Measurements from ENCODE around the gene PNCK. TPM values are rescaled to one million over a fixed set of nuclear protein-coding genes. Genes with fewer than 3 reads are reported as not detected.

PNCK gene
- total and polyA plus RNA-seq, 2 of the 13 experiments (the other 11 are each of a cell fraction or from before 2014, with no cell fraction given), result 33.1 TPM; not detected in 1

DNA sequence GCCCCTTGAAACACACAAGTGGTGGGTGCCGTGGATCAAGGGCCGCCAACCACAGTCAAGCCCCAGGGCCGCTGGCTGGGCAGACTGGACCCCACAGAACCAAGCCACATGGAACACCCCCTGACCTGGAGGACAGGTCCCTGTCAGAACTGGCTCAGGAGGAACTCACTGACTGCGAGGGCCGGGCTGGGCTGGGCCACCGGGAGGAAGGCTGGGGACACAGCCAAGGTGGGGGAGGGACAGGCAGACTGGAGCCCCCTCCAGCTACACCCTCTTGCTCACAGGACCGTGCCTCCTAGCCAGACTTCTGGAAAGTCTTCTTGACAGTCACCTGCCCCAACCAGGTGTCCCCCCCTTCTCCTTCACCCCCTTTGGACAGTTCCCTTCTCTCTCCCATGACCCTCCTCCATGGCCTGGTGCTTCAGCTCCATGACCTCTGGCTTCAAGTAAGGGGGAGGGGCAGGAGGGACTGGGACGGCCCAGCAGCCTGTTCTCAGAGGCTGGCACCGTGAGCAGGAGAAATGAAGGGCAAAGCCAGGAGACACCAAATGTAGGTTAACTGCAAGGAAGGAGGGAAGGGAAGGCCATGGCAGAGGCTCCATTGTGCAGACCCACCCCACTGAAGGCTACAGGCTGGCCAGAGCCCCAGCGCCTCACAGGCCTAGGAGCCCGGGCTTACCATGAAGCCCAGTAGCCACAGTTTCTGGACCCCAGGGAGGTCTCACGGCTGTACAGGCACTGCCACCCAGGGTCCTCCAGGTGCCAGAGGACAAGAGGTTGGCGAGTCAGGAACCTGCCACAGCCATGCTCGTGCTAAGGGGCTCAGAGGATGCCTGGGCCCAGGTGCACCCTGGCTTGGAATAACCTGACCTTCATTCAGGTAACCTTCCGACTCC lies 49.2 kb downstream of the PNCK start (continued):
- TF ChIP-seq ZNF772 (CRISPR knock-in tag; IDR thresholded peaks at IDR 0.05) (0 out of 2 replicates have a peak, but pooled peaks have one; percentile 41), ZBTB3 (CRISPR knock-in tag; IDR thresholded peaks at IDR 0.05; ENCODE audit: borderline replicate concordance, low read depth) (no peak), ZNF788 (CRISPR knock-in tag; IDR thresholded peaks at IDR 0.05; ENCODE audit: borderline replicate concordance) (0 out of 2 replicates have a peak, but pooled peaks have one; percentile 31), BRD4 (CRISPR knock-in tag; IDR thresholded peaks at IDR 0.05) (peak; percentile 38; the same call in 1 of the 2 replicates), THAP11 (CRISPR knock-in tag; IDR thresholded peaks at IDR 0.05) (0 out of 2 replicates have a peak, but pooled peaks have one; percentile 6), REPIN1 (CRISPR knock-in tag; IDR thresholded peaks at IDR 0.05; ENCODE audit: borderline replicate concordance, low read depth) (no peak), GABPB1 (CRISPR knock-in tag; IDR thresholded peaks at IDR 0.05) (peak; percentile 26), EED (CRISPR knock-in tag; IDR thresholded peaks at IDR 0.05) (0 out of 2 replicates have a peak, but pooled peaks have one; percentile 3), SALL2 (CRISPR knock-in tag; IDR thresholded peaks at IDR 0.05) (0 out of 2 replicates have a peak, but pooled peaks have one; percentile 32), ZNF331 (CRISPR knock-in tag; IDR thresholded peaks at IDR 0.05) (0 out of 2 replicates have a peak, but pooled peaks have one; percentile 34), JDP2 (CRISPR knock-in tag; IDR thresholded peaks at IDR 0.05; ENCODE audit: borderline replicate concordance) (no peak), PRPF4 (IDR thresholded peaks at IDR 0.05; ENCODE audit: low read depth, low read length, poor library complexity, severe bottlenecking) (no peak), PHF5A (CRISPR knock-in tag; IDR thresholded peaks at IDR 0.05; ENCODE audit: low read depth, unreplicated experiment) (no peak)
- TF ChIP-seq, protein P1, sequence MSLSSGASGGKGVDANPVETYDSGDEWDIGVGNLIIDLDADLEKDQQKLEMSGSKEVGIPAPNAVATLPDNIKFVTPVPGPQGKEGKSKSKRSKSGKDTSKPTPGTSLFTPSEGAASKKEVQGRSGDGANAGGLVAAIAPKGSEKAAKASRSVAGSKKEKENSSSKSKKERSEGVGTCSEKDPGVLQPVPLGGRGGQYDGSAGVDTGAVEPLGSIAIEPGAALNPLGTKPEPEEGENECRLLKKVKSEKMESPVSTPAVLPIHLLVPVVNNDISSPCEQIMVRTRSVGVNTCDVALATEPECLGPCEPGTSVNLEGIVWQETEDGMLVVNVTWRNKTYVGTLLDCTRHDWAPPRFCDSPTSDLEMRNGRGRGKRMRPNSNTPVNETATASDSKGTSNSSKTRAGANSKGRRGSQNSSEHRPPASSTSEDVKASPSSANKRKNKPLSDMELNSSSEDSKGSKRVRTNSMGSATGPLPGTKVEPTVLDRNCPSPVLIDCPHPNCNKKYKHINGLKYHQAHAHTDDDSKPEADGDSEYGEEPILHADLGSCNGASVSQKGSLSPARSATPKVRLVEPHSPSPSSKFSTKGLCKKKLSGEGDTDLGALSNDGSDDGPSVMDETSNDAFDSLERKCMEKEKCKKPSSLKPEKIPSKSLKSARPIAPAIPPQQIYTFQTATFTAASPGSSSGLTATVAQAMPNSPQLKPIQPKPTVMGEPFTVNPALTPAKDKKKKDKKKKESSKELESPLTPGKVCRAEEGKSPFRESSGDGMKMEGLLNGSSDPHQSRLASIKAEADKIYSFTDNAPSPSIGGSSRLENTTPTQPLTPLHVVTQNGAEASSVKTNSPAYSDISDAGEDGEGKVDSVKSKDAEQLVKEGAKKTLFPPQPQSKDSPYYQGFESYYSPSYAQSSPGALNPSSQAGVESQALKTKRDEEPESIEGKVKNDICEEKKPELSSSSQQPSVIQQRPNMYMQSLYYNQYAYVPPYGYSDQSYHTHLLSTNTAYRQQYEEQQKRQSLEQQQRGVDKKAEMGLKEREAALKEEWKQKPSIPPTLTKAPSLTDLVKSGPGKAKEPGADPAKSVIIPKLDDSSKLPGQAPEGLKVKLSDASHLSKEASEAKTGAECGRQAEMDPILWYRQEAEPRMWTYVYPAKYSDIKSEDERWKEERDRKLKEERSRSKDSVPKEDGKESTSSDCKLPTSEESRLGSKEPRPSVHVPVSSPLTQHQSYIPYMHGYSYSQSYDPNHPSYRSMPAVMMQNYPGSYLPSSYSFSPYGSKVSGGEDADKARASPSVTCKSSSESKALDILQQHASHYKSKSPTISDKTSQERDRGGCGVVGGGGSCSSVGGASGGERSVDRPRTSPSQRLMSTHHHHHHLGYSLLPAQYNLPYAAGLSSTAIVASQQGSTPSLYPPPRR (CRISPR knock-in tag; IDR thresholded peaks at IDR 0.05; ENCODE audit: borderline replicate concordance), result peak; percentile 43; the same call in 1 of the 2 replicates
- TF ChIP-seq, protein P2, sequence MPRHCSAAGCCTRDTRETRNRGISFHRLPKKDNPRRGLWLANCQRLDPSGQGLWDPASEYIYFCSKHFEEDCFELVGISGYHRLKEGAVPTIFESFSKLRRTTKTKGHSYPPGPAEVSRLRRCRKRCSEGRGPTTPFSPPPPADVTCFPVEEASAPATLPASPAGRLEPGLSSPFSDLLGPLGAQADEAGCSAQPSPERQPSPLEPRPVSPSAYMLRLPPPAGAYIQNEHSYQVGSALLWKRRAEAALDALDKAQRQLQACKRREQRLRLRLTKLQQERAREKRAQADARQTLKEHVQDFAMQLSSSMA (CRISPR knock-in tag; IDR thresholded peaks at IDR 0.05), result no peak
- TF ChIP-seq, protein P3, sequence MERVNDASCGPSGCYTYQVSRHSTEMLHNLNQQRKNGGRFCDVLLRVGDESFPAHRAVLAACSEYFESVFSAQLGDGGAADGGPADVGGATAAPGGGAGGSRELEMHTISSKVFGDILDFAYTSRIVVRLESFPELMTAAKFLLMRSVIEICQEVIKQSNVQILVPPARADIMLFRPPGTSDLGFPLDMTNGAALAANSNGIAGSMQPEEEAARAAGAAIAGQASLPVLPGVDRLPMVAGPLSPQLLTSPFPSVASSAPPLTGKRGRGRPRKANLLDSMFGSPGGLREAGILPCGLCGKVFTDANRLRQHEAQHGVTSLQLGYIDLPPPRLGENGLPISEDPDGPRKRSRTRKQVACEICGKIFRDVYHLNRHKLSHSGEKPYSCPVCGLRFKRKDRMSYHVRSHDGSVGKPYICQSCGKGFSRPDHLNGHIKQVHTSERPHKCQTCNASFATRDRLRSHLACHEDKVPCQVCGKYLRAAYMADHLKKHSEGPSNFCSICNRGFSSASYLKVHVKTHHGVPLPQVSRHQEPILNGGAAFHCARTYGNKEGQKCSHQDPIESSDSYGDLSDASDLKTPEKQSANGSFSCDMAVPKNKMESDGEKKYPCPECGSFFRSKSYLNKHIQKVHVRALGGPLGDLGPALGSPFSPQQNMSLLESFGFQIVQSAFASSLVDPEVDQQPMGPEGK (CRISPR knock-in tag; IDR thresholded peaks at IDR 0.05), result peak; percentile 83
- TF ChIP-seq, protein P4, sequence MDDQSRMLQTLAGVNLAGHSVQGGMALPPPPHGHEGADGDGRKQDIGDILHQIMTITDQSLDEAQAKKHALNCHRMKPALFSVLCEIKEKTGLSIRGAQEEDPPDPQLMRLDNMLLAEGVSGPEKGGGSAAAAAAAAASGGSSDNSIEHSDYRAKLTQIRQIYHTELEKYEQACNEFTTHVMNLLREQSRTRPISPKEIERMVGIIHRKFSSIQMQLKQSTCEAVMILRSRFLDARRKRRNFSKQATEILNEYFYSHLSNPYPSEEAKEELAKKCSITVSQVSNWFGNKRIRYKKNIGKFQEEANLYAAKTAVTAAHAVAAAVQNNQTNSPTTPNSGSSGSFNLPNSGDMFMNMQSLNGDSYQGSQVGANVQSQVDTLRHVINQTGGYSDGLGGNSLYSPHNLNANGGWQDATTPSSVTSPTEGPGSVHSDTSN (CRISPR knock-in tag; IDR thresholded peaks at IDR 0.05; ENCODE audit: borderline replicate concordance), result no peak
- TF ChIP-seq, protein P5, sequence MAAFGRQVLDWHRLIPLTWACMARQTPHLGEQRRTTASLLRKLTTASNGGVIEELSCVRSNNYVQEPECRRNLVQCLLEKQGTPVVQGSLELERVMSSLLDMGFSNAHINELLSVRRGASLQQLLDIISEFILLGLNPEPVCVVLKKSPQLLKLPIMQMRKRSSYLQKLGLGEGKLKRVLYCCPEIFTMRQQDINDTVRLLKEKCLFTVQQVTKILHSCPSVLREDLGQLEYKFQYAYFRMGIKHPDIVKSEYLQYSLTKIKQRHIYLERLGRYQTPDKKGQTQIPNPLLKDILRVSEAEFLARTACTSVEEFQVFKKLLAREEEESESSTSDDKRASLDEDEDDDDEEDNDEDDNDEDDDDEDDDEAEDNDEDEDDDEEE (CRISPR knock-in tag; IDR thresholded peaks at IDR 0.05), result no peak

Measured in HepG2 (cell line).